HEK293 (cell line): Measurements from ENCODE around the gene ZNF224.

Source experiments
- BCL6B ChIP-seq: fragments of 450-650 bp; formaldehyde crosslinking; IDR thresholded peaks from 2 replicates; pipeline ENCODE4 v1.5.1; 2017; ENCODE audit warnings: missing biosample characterization, missing genetic modification characterization
- CTCF ChIP-seq: fragments of 450-650 bp; formaldehyde crosslinking; IDR thresholded peaks from 2 replicates; pipeline ENCODE4 v1.5.1; 2016; ENCODE audit warnings: missing biosample characterization, missing genetic modification characterization
- KLF16 ChIP-seq: fragments of 450-650 bp; formaldehyde crosslinking; IDR thresholded peaks from 2 replicates; pipeline ENCODE4 v1.5.1; 2017; ENCODE audit warnings: missing biosample characterization, missing genetic modification characterization
- PATZ1 ChIP-seq: fragments of 450-650 bp; formaldehyde crosslinking; IDR thresholded peaks from 2 replicates; pipeline ENCODE4 v1.5.1; 2016; ENCODE audit warnings: missing biosample characterization, missing genetic modification characterization
- PRDM10 ChIP-seq: fragments of 450-650 bp; formaldehyde crosslinking; IDR thresholded peaks from 2 replicates; pipeline ENCODE4 v1.5.1; 2016; ENCODE audit warnings: missing biosample characterization, missing genetic modification characterization
- REST ChIP-seq: fragments of 450-650 bp; formaldehyde crosslinking; IDR thresholded peaks from 2 replicates; pipeline ENCODE4 v1.5.1; 2016; ENCODE audit warnings: missing biosample characterization, missing genetic modification characterization
- SETDB1 ChIP-seq: IDR thresholded peaks from one replicate; pipeline ENCODE4 v1.6.1; 2017; ENCODE audit warnings: mild to moderate bottlenecking, low read length, moderate library complexity, mixed read lengths; ENCODE audit not compliant: insufficient read length
- ZBTB11 ChIP-seq: fragments of 450-650 bp; formaldehyde crosslinking; conservative IDR thresholded peaks from 2 replicates; pipeline ENCODE4 v1.5.1; 2016; ENCODE audit warnings: low read depth, missing biosample characterization, missing genetic modification characterization
- ZNF23 ChIP-seq: fragments of 450-650 bp; formaldehyde crosslinking; IDR thresholded peaks from 2 replicates; pipeline ENCODE4 v1.5.1; 2016; ENCODE audit warnings: missing biosample characterization, missing genetic modification characterization, borderline replicate concordance
- ZNF692 ChIP-seq: fragments of 450-650 bp; formaldehyde crosslinking; IDR thresholded peaks from 2 replicates; pipeline ENCODE4 v1.5.1; 2016; ENCODE audit warnings: missing biosample characterization, missing genetic modification characterization
- ZNF76 ChIP-seq: fragments of 450-650 bp; formaldehyde crosslinking; IDR thresholded peaks from 2 replicates; pipeline ENCODE4; 2016; ENCODE audit warnings: low read depth, missing biosample characterization, missing genetic modification characterization, borderline replicate concordance

GRCh38 chr19:44141191-44142058 is 47.3 kb downstream of the ZNF224 start, which contains the start of gene ZNF234:
- TF ChIP-seq BCL6B (tag by site-specific recombination) (no peak; the same call in 1 of the 2 replicates), KLF16 (tag by site-specific recombination) (peak; percentile 58), ZNF76 (tag by site-specific recombination) (peak; percentile 98), SETDB1 (no peak), REST (no peak; the same call in 1 of the 2 replicates), CTCF (peak; percentile 80), ZNF692 (tag by site-specific recombination) (peak; percentile 70), ZBTB11 (peak; percentile 96), PRDM10 (tag by site-specific recombination) (peak; percentile 99), ZNF23 (tag by site-specific recombination) (no peak), PATZ1 (tag by site-specific recombination) (peak; percentile 97)
